Measurements from ENCODE around the gene BBS9. TPM values are rescaled to one million over a fixed set of nuclear protein-coding genes. Genes with fewer than 3 reads are reported as not detected.

Gene BBS9
- total and polyA plus RNA-seq, 2 donors (not counting 3 experiments of a cell fraction or from before 2014, with no cell fraction given), result 5.7 to 17.4 TPM

DNA sequence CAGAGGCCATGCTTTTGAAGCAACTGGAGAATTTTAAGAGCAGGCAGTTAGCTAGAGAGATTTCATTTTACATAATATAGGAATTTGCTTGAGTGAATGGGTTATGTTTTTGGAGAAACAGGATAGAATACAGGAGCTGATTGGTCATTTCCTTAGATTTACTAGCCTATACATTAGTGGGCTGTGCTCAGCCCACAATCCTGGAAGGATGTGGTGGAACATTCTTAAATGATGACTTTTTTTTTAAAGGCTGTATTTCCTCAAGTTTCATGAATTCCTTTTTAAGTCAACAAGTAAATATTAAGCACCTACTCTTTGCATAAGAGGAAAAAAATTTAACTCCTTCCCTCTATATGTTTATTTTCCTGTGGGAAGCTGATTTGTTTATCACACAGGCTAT lies 461.6 kb downstream of the BBS9 start:
- FAIRE-seq, result peak; percentile 75
- Histone ChIP-seq H3K9ac (replicated peaks; ENCODE audit: extremely low read depth, insufficient read depth, low read length) (no peak overlapping the region), H3K36me3 (ENCODE audit: control insufficient read depth in 2 of 2, extremely low read depth in 1 of 2, insufficient read depth in 2 of 2, low read length in 2 of 2) (no peaks in the 10 kb centered on the region), H4K20me1 (replicated peaks; ENCODE audit: control insufficient read depth, extremely low read depth, insufficient read depth, low read length) (no peaks in the 10 kb centered on the region), H3K79me2 (ENCODE audit: control insufficient read depth, insufficient read depth, low read length) (no peaks in the 10 kb centered on the region), H3K27ac (ENCODE audit: insufficient read depth, low read depth, low read length) (peak overlapping the region; percentile 27), H3K9me1 (replicated peaks; ENCODE audit: control insufficient read depth, extremely low read depth, insufficient read depth, low read length) (no peaks in the 10 kb centered on the region), H2AFZ (ENCODE audit: low read depth, low read length) (peak overlapping the region; percentile 44), H3K27me3 (ENCODE audit: control insufficient read depth in 2 of 2, insufficient read depth in 2 of 2, low read length in 2 of 2) (no peaks in the 10 kb centered on the region), H3K4me3 (replicated peaks in 1 of 3; ENCODE audit: insufficient read depth in 1 of 3, low read depth in 1 of 3, low read length in 3 of 3) (no peak overlapping the region), H3K4me2 (ENCODE audit: insufficient read depth, low read length) (peak overlapping the region; percentile 34), H3K9me3 (replicated peaks; ENCODE audit: control insufficient read depth, insufficient read depth, low read length) (no peaks in the 10 kb centered on the region), H3K4me1 (ENCODE audit: control insufficient read depth, extremely low read depth, insufficient read depth, low read length) (peaks cover 17% of the 10 kb centered on the region)
- dilution Hi-C loops (cut with MboI; ENCODE audit: extremely low pct_ligation_motif_present, low sequenced_read_pairs), result no loop called here
- POLR2A ChIA-PET, result no interaction called here
- peak; percentile 63 for DNase-seq (ENCODE audit: low read depth, low spot score)
- intact Hi-C loops (cut with micrococcal nuclease), result loop anchor here (1.0 to 5.0 kb wide), 2 partner anchors 78 to 136 kb away; no protein-coding TSS in a partner anchor
- peak; percentile 48 for TF ChIP-seq JUN (IDR thresholded peaks at IDR 0.05; ENCODE audit: borderline replicate concordance, insufficient read depth, insufficient read length, low read depth)
- TF ChIP-seq GATA2 (IDR thresholded peaks at IDR 0.05; ENCODE audit: insufficient read depth, insufficient read length, low read depth, low read length), result peak; percentile 12
- no peak for TF ChIP-seq MYC (IDR thresholded peaks at IDR 0.05; ENCODE audit: low read depth, low read length)
- peak; percentile 49 for TF ChIP-seq POLR2AphosphoS5 (IDR thresholded peaks at IDR 0.05; ENCODE audit: insufficient read depth, low read depth, low read length)
- TF ChIP-seq FOS (IDR thresholded peaks at IDR 0.05; ENCODE audit: borderline replicate concordance, insufficient read depth, low read length), result peak; percentile 60
- BruUV-seq (replicated peaks), result no TSS peak
- CTCF ChIA-PET, result interaction anchor here (1.0 kb wide), 2 partner anchors 9 to 304 kb away, joined by 3 read pairs; no protein-coding TSS in a partner anchor

DNA sequence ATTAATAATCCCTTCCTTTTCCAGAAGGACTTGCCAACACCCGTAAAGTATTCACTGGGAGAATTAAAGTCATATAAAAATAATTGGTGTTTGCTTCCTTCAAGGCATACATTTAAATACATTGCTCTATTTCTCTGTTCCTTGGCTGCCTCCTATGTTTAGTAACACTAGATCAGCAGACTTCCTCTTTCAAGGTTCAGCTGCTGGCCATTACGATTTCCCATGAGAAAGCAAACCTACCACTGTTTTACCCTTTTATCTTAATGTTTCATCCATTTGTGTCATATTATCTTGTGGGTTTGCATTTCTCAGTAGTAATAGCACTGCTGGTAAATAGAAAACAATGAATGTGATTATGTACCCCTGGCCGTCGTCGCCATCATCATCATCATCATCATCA lies 462.1 kb downstream of the BBS9 start:
- dilution Hi-C loops (cut with MboI; ENCODE audit: extremely low pct_ligation_motif_present, low sequenced_read_pairs) (no loop called here), intact Hi-C loops (cut with micrococcal nuclease) (loop anchor here (1.0 to 5.0 kb wide), 2 partner anchors 78 to 136 kb away; no protein-coding TSS in a partner anchor)
- peak; percentile 69 for DNase-seq (ENCODE audit: low read depth, low spot score)
- peaks cover 17% of the 10 kb centered on the region for H3K4me1 ChIP-seq (ENCODE audit: control insufficient read depth, extremely low read depth, insufficient read depth, low read length)
- peak; percentile 42 for FAIRE-seq
- H3K9ac ChIP-seq (replicated peaks; ENCODE audit: extremely low read depth, insufficient read depth, low read length), result no peak overlapping the region
- no peaks in the 10 kb centered on the region for H3K27me3 ChIP-seq (ENCODE audit: control insufficient read depth in 2 of 2, insufficient read depth in 2 of 2, low read length in 2 of 2)
- H3K27ac ChIP-seq (ENCODE audit: insufficient read depth, low read depth, low read length), result peak overlapping the region; percentile 27
- no peaks in the 10 kb centered on the region for H4K20me1 ChIP-seq (replicated peaks; ENCODE audit: control insufficient read depth, extremely low read depth, insufficient read depth, low read length)
- H3K9me3 ChIP-seq (replicated peaks; ENCODE audit: control insufficient read depth, insufficient read depth, low read length), result no peaks in the 10 kb centered on the region
- H3K9me1 ChIP-seq (replicated peaks; ENCODE audit: control insufficient read depth, extremely low read depth, insufficient read depth, low read length), result no peaks in the 10 kb centered on the region
- ChIA-PET CTCF (interaction anchor here (1.0 to 1.1 kb wide), 3 partner anchors 8 to 304 kb away, joined by 3 to 4 read pairs (median 3); no protein-coding TSS in a partner anchor), POLR2A (no interaction called here)
- H3K36me3 ChIP-seq (ENCODE audit: control insufficient read depth in 2 of 2, extremely low read depth in 1 of 2, insufficient read depth in 2 of 2, low read length in 2 of 2), result no peaks in the 10 kb centered on the region
- no peak overlapping the region for H3K4me3 ChIP-seq (replicated peaks in 1 of 3; ENCODE audit: insufficient read depth in 1 of 3, low read depth in 1 of 3, low read length in 3 of 3)
- peak overlapping the region; percentile 34 for H2AFZ ChIP-seq (ENCODE audit: low read depth, low read length)
- H3K79me2 ChIP-seq (ENCODE audit: control insufficient read depth, insufficient read depth, low read length), result no peaks in the 10 kb centered on the region
- no peak for TF ChIP-seq JUN (IDR thresholded peaks at IDR 0.05; ENCODE audit: borderline replicate concordance, insufficient read depth, insufficient read length, low read depth)
- TF ChIP-seq, protein P1, sequence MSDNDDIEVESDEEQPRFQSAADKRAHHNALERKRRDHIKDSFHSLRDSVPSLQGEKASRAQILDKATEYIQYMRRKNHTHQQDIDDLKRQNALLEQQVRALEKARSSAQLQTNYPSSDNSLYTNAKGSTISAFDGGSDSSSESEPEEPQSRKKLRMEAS (IDR thresholded peaks at IDR 0.05; ENCODE audit: insufficient read depth, insufficient read length), result no peak
- no peak for TF ChIP-seq MYC (IDR thresholded peaks at IDR 0.05; ENCODE audit: low read depth, low read length)
- no peak for TF ChIP-seq POLR2AphosphoS5 (IDR thresholded peaks at IDR 0.05; ENCODE audit: insufficient read depth, low read depth, low read length)
- TF ChIP-seq EZH2 (IDR thresholded peaks at IDR 0.05; ENCODE audit: borderline replicate concordance, low read depth, low read length, severe bottlenecking), result no peak
- H3K4me2 ChIP-seq (ENCODE audit: insufficient read depth, low read length), result peak overlapping the region; percentile 34
- TSS peak; percentile 94 for BruUV-seq (replicated peaks)

Data from endothelial cell of umbilical vein (primary cell).